ENCODE measurements around the gene OGFOD2.

GRCh38 chr12:122996621-122997342 is 21.7 kb downstream of the OGFOD2 start:
- TF ChIP-seq TAF1 (IDR thresholded peaks at IDR 0.05; ENCODE audit: borderline replicate concordance, insufficient read depth, low read length) (no peak), POLR2AphosphoS5 (IDR thresholded peaks at IDR 0.05; ENCODE audit: low read depth, low read length) (no peak), SIN3A (IDR thresholded peaks at IDR 0.05; ENCODE audit: borderline replicate concordance, insufficient read depth, low read length) (no peak), FOXP2 (optimal IDR thresholded peaks at IDR 0.05; ENCODE audit: borderline replicate concordance, extremely low read depth, extremely low read length, insufficient read depth) (no peak)
- TF ChIP-seq, protein P1, sequence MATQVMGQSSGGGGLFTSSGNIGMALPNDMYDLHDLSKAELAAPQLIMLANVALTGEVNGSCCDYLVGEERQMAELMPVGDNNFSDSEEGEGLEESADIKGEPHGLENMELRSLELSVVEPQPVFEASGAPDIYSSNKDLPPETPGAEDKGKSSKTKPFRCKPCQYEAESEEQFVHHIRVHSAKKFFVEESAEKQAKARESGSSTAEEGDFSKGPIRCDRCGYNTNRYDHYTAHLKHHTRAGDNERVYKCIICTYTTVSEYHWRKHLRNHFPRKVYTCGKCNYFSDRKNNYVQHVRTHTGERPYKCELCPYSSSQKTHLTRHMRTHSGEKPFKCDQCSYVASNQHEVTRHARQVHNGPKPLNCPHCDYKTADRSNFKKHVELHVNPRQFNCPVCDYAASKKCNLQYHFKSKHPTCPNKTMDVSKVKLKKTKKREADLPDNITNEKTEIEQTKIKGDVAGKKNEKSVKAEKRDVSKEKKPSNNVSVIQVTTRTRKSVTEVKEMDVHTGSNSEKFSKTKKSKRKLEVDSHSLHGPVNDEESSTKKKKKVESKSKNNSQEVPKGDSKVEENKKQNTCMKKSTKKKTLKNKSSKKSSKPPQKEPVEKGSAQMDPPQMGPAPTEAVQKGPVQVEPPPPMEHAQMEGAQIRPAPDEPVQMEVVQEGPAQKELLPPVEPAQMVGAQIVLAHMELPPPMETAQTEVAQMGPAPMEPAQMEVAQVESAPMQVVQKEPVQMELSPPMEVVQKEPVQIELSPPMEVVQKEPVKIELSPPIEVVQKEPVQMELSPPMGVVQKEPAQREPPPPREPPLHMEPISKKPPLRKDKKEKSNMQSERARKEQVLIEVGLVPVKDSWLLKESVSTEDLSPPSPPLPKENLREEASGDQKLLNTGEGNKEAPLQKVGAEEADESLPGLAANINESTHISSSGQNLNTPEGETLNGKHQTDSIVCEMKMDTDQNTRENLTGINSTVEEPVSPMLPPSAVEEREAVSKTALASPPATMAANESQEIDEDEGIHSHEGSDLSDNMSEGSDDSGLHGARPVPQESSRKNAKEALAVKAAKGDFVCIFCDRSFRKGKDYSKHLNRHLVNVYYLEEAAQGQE (IDR thresholded peaks at IDR 0.05; ENCODE audit: insufficient read depth in 1 of 2, low read depth in 2 of 2, low read length in 2 of 2): no peak

All from PFSK-1 (cell line).